GM10248 (cell line): ENCODE measurements around the gene ADAMTS4.

Experiments
- CTCF ChIA-PET: fragments of 300-600 bp; sonication (Branson Sonifier 250); formaldehyde crosslinking; extraction: SDS; loops from one replicate; lab custom pipeline; 2021; ENCODE audit warnings: antibody characterized with exemption; lab: Yijun Ruan, JAX
- POLR2A ChIA-PET: fragments of 350-650 bp; sonication (Branson Sonifier 250); formaldehyde crosslinking; extraction: SDS; loops from one replicate; lab custom pipeline; 2020; ENCODE audit warnings: antibody characterized with exemption; lab: Yijun Ruan, JAX
- DNase-seq: peaks from one replicate; pipeline ENCODE4 v3.0.0; 2012; ENCODE audit errors: extremely low spot score
- TF ChIP-seq, protein P1 (sequence below): IDR thresholded peaks from 2 replicates; pipeline ENCODE4 v1.5.1; 2012; ENCODE audit warnings: mild to moderate bottlenecking, low read depth; ENCODE audit errors: extremely low read depth, missing control alignments, control extremely low read depth

The ADAMTS4 gene

GRCh38 chr1:161220002-161220401 lies 21.1 kb upstream of the ADAMTS4 start:
- TF ChIP-seq, protein P1, sequence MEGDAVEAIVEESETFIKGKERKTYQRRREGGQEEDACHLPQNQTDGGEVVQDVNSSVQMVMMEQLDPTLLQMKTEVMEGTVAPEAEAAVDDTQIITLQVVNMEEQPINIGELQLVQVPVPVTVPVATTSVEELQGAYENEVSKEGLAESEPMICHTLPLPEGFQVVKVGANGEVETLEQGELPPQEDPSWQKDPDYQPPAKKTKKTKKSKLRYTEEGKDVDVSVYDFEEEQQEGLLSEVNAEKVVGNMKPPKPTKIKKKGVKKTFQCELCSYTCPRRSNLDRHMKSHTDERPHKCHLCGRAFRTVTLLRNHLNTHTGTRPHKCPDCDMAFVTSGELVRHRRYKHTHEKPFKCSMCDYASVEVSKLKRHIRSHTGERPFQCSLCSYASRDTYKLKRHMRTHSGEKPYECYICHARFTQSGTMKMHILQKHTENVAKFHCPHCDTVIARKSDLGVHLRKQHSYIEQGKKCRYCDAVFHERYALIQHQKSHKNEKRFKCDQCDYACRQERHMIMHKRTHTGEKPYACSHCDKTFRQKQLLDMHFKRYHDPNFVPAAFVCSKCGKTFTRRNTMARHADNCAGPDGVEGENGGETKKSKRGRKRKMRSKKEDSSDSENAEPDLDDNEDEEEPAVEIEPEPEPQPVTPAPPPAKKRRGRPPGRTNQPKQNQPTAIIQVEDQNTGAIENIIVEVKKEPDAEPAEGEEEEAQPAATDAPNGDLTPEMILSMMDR: no peak
- ChIA-PET CTCF (interaction anchor here (0.8 to 14.0 kb wide), 15 partner anchors 5 to 162 kb away, joined by 3 to 248 read pairs (median 5); partner anchors contain the start of genes APOA2, FCER1G, NDUFS2 and TOMM40L), POLR2A (no interaction called here)
- no peak for DNase-seq

GRCh38 chr1:161219078-161219892 lies 20.4 kb upstream of the ADAMTS4 start:
- DNase-seq: no peak
- POLR2A ChIA-PET: no interaction called here
- TF ChIP-seq, protein P1: no peak
- CTCF ChIA-PET: interaction anchor here (0.7 to 14.0 kb wide), 12 partner anchors 5 to 162 kb away, joined by 3 to 248 read pairs (median 6); partner anchors contain the start of genes APOA2, CFAP126, FCER1G and NDUFS2

GRCh38 chr1:161218301-161219077 lies 19.6 kb upstream of the ADAMTS4 start:
- no peak for DNase-seq
- CTCF ChIA-PET: interaction anchor here (0.7 to 14.0 kb wide), 10 partner anchors 5 to 163 kb away, joined by 3 to 248 read pairs (median 9); partner anchors contain the start of genes APOA2, CFAP126, FCER1G and NDUFS2
- TF ChIP-seq, protein P1: no peak
- POLR2A ChIA-PET: no interaction called here

- ChIA-PET POLR2A (no interaction called here), CTCF (interaction anchor here (1.2 to 14.0 kb wide), 10 partner anchors 4 to 164 kb away, joined by 3 to 248 read pairs (median 12); partner anchors contain the start of genes APOA2, FCER1G, NDUFS2 and TOMM40L)
- DNase-seq: no peak
- TF ChIP-seq, protein P1: no peak
Measured at GRCh38 chr1:161217831-161218230, 19.0 kb upstream of the ADAMTS4 start.

DNA sequence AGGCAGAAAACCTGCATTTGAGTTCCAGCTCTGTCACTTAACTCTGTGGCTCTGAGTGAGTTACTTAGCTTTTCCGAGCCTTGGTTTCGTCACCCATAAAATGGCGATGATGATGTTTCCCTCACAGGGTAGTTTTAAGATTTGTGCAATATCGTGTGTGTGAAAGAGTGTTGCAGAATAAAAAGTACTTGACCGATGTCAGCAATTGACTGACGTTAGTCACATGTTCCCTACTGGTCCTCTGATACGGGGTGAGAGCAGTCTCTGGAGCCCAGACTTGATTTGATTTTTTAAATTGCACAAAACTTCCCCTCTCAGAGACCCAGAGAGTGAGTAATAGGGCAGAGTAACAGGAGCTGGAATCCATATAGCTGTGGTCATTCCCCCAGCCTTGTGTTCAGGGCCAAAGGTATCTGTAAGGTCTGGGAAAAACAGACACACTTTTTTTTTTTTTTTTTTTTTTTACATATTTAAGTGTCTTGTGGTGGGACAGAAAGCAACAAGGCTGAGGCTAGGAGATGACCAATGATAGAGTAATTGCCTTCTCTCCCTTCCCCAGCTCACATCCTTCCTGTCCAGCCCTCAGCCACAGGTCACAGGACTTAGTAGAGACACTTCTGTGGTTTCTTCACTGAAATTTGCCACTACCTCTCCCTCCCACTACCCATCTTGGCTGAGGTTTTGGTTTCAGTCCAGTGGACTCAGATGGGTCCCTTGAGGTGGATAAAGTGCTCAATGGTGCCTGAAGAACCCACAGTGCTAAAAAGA lies 18.3 kb upstream of the ADAMTS4 start:
- TF ChIP-seq, protein P1: no peak
- ChIA-PET CTCF (interaction anchor here (1.2 to 12.0 kb wide), 7 partner anchors 8 to 164 kb away, joined by 3 to 248 read pairs (median 10); partner anchors contain the start of genes APOA2, NDUFS2 and TOMM40L), POLR2A (interaction anchor here (0.6 kb wide), 1 partner anchor 19 kb away, joined by 3 read pairs; no protein-coding TSS in a partner anchor)
- DNase-seq: peak; percentile 63
